Central memory CD8-positive, alpha-beta T cell (primary cell): ENCODE measurements around the gene MAD1L1.
A peak's percentile ranks its signal among the peaks of the same experiment; 100 is the strongest.

ENCODE experiments used
- ATAC-seq: fragments of 150-1000 bp; cut with Tn5 transposase; replicated peaks from 2 replicates; pipeline ENCODE4 v1.10.0; 2022; ENCODE audit warnings: mild to moderate bottlenecking, moderate FRiP score, moderate number of reproducible peaks; ENCODE audit not compliant: poor library complexity, severe bottlenecking; ENCODE audit errors: extremely low read depth
- DNase-seq, 2 donors: peaks; one replicate each; pipeline ENCODE4 v3.0.0; 2021; ENCODE audit warnings: low spot score in 2 of 2
- H3K27ac Mint-ChIP-seq: one replicate; pipeline ENCODE4 v1.8.0; 2022; ENCODE audit warnings: low read depth, mild to moderate bottlenecking, moderate library complexity, mixed read lengths
- H3K27me3 Mint-ChIP-seq: one replicate; pipeline ENCODE4 v1.8.0; 2022; ENCODE audit warnings: mixed read lengths
- H3K36me3 Mint-ChIP-seq: one replicate; pipeline ENCODE4 v1.8.0; 2022; ENCODE audit warnings: mild to moderate bottlenecking, moderate library complexity, mixed read lengths; ENCODE audit not compliant: insufficient read depth
- H3K4me1 Mint-ChIP-seq: one replicate; pipeline ENCODE4 v1.8.0; 2022; ENCODE audit warnings: mixed read lengths
- H3K4me3 Mint-ChIP-seq: one replicate; pipeline ENCODE4 v1.8.0; 2022; ENCODE audit warnings: mild to moderate bottlenecking, moderate library complexity, mixed read lengths
- H3K9me3 Mint-ChIP-seq: one replicate; pipeline ENCODE4 v1.8.0; 2022; ENCODE audit warnings: mixed read lengths

Gene MAD1L1

DNA sequence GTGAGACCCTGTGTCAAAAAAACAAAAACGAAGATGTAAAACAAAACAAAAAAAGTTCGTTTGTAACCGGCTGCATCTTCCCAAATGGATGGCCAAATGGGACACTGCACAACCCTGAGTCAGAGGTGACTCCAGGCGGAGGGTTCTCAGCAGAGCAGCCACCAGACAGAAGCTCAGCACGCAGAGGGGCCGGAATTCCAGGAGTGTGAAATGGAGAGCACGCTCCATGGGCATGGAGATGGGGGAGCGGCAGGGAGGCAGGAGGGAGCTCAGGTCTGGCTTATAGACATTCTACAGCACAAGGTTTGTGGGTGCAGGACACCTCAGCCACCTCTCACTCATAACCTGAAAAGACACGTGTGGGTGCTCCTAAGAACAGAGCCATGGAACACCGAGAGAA lies 227.0 kb downstream of the MAD1L1 start:
- peaks cover 4% of the 10 kb centered on the region for H3K36me3 Mint-ChIP-seq
- no peaks in the 10 kb centered on the region for H3K9me3 Mint-ChIP-seq
- peaks cover 19% of the 10 kb centered on the region for H3K4me1 Mint-ChIP-seq
- H3K27me3 Mint-ChIP-seq, result no peaks in the 10 kb centered on the region
- DNase-seq, result no peak
- no peak for ATAC-seq
- no peak overlapping the region for H3K4me3 Mint-ChIP-seq
- H3K27ac Mint-ChIP-seq, result peak overlapping the region; percentile 70

DNA sequence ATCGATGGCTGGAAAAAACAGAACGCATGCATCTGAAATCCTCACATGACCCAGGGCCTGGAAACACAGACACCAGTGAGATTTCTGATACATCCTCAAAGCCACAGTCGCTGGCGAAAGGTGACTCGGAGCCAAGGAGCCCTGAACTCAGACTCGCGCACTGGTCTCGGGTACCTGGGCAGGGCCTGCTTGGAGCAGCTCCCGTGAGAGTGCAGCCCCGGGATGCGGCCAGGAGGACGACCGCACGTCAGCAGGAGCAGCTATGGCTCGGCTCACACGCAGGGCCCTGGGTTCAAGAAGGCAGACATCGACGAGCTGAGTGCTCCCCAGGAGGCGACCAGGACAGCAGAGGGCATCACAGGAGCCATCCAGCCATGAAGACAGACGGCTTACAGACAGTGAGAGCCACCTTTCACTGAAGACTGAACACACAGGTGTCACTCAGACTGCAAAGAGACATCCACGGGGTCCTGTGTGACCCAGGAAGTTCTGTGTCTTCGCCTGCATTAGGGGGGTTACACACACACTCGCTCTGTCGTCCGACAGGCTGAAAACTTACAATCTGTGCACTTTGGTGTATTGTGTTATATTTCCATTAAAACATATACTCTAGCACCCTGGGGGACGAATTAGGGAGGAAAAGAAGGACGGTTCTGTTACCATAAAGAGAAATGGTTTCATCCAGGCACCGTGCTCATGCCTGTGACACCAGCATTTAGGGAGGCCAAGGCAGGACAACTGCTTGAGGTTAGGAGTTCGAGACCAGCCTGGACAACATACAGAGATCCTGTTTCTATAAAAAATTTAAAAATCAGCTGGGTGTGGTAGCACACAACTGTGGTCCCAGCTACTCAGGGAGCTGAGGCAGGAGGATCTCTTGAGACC lies 227.7 kb downstream of the MAD1L1 start:
- H3K27me3 Mint-ChIP-seq, result no peaks in the 10 kb centered on the region
- H3K4me1 Mint-ChIP-seq, result peaks cover 26% of the 10 kb centered on the region
- peak overlapping the region; percentile 70 for H3K27ac Mint-ChIP-seq
- DNase-seq (no peak), ATAC-seq (no peak)
- H3K9me3 Mint-ChIP-seq, result no peaks in the 10 kb centered on the region
- H3K4me3 Mint-ChIP-seq, result no peak overlapping the region
- peaks cover 4% of the 10 kb centered on the region for H3K36me3 Mint-ChIP-seq

DNA sequence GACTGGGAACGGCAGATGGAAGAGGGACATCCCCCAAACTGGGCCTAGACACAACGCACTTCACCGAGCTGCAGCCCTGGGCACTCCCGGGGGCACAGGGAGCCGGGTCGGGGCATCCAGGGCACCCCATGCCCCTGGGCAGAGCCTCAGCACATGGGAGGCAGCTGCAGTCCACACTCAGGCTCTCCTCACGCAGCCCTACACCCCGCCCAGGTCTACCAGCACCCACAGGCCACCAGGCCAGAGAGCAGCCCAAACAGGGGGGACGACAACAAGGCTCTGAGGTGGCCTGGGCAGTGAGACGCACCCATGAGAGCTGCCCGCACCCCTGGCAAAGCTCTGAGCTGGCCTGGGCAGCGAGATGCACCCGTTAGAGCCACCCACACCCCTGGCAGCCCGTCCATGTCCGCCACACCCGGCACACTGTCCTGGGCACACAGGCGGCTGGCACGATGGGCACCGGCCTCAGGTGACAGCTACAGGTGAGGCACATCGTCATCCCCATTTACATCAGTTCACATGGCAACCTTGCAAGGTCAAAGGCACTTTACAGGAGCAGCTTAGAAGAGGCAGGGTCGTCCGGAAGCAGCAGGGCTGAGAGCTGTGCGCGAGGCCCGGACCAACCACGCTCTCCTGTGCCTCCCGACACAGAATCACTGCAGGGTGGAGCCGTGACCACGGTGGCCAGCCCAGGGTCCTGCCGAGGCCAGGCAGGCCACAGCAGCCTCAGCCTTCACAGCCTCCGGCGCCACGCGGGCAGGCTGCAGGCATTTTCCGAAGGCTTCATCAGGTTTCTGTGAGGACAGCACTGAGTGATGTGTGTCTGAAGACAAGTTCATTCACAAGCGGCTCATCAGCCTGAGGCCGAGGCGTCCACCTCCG lies 228.6 kb downstream of the MAD1L1 start:
- DNase-seq (no peak), ATAC-seq (no peak)
- Mint-ChIP-seq H3K36me3 (peaks cover 4% of the 10 kb centered on the region), H3K27me3 (no peaks in the 10 kb centered on the region), H3K4me1 (peaks cover 35% of the 10 kb centered on the region), H3K9me3 (no peaks in the 10 kb centered on the region), H3K27ac (no peak overlapping the region), H3K4me3 (no peak overlapping the region)

DNA sequence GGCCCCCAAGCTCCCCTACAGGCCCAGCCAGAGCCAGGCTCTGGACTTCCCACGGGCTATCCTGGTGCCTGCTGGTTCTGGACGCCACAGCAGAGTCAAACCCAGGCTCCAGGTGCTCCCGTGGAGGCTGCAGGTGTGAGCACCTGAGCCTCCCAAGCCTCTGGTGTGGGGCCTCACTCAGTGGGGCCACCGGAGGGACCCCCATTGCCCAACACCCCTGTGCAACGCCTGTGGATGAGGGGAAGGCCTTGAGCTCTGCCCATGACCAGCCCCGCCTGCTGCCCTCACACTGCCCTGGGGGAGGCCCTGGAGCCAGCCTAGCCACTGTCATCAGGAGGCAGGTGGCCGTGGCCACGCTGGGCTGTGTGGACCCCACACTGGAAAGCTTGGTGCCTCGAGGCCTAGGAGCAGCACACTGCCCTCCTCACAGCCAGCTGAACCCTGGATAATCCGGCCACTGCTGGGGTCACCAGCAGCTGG lies 229.3 kb downstream of the MAD1L1 start:
- Mint-ChIP-seq H3K27me3 (no peaks in the 10 kb centered on the region), H3K4me1 (peaks cover 40% of the 10 kb centered on the region), H3K4me3 (no peak overlapping the region), H3K27ac (no peak overlapping the region), H3K9me3 (no peaks in the 10 kb centered on the region), H3K36me3 (peaks cover 4% of the 10 kb centered on the region)
- no peak for DNase-seq
- ATAC-seq, result no peak

DNA sequence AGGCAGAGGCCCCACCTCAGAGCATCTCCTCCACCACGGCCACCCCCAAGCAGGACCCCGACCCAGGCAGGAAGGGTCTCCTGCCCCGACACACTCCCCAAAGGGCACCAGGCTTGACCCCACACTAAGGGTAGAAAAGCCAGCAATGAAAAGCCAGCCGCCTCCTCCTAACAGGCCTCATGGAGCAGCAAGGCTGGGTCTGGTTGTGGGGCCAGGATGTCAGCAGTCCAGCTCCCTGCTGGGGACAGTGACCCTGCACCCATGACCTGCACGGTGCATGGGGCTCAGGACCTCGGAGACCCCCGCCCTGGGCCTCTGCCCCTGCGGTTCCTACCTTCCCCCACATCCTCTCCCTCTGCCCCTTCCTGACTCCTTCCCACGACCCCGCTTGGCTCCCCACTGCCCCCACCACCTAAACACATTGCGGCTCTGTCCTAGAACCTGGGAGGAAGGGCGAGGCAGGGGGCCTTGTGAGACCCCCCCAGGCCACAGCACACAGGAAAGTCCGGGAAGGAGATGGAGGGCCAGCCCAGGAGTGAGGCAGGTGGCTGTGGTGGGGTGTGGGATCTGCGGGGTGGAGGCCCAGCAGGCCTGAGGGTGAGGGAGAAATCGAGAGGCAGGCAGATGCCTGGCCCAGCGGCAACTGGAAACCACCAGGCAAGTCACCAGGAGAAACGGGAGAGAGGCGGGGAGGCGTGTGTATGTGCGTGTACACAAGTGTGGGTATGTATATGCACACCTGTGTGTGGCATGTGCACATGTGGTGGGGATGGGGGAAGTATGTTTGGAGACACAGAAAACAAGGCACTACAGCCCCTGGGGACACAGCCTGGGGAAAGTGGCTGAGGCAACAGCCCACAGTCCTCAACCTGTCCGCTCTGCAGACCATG lies 229.9 kb downstream of the MAD1L1 start:
- Mint-ChIP-seq H3K27ac (no peak overlapping the region), H3K27me3 (no peaks in the 10 kb centered on the region), H3K4me1 (peaks cover 40% of the 10 kb centered on the region), H3K4me3 (no peak overlapping the region), H3K9me3 (no peaks in the 10 kb centered on the region), H3K36me3 (peaks cover 4% of the 10 kb centered on the region)
- ATAC-seq (no peak), DNase-seq (no peak)

DNA sequence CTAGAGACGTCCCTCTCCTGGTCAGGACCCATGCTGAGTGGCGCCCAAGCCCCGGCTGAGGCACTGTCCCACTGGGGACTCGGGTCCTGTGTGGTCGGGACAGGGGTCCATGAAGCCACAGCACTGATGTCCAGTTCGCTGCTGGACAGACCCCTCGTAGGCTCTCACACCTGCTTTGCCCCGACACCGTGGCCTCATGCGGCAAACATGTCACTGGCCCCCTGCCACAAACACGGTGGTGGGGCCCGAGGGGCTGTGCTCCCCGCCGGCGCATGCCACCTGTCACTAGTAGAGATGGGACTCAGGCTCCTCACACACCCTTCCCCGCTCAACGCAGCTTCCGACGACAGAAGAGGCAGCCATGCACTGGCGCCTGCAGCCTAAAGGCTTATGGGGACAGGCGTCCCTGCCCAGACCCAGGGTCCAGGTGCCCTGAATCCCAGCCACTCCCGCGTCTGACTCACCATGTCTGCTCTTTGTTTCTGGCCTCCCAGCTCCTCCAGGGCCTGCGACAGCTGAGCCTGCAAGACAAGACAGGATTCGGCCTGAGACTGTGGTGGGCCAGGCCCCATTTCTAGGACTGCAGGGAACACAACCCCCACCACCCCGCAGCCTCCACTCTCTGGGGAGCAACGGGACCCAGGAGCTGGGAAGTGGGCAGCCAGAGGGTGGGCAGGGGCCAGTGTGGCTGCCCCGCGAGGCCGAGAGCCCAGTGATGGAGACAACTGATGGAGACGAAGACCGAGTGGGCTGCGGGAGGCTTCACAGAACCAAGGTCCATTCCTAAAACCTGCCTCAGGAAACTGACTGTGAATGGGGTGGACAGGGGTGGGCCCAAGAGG lies 230.9 kb downstream of the MAD1L1 start:
- Mint-ChIP-seq H3K4me1 (peaks cover 38% of the 10 kb centered on the region), H3K27ac (no peak overlapping the region), H3K36me3 (peaks cover 4% of the 10 kb centered on the region), H3K9me3 (no peaks in the 10 kb centered on the region), H3K27me3 (no peaks in the 10 kb centered on the region), H3K4me3 (no peak overlapping the region)
- DNase-seq (no peak), ATAC-seq (no peak)

DNA sequence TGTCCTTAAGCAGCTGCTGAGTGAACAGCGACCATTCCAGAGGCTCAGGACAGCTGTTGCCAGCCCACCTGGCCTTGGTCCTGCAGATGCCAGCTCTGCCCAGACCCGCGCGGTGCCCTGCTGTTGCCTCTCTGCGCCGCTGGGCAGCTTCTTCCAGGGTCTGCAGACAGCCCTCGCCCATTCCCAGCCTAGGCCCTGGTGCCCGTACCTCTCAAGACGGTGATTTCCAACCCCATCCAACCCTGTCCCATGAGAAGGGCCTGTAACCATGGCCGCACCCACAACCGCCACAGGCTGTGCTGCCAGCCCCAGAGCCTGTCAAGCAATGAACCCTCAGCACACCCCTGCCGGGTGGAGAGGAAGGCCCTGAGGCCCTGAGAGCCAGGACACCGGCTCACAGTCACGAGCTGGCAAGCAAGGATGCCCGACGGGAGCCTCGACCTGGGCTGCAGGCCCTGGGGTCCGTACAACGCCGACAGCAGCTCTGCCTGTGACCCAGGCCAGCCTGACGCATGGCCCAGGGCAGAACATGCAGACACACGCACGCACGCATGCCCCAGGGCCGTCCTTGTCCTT lies 231.9 kb downstream of the MAD1L1 start:
- DNase-seq (no peak), ATAC-seq (no peak)
- Mint-ChIP-seq H3K27me3 (no peaks in the 10 kb centered on the region), H3K4me3 (no peak overlapping the region), H3K27ac (peak overlapping the region; percentile 44), H3K9me3 (no peaks in the 10 kb centered on the region), H3K4me1 (peaks cover 28% of the 10 kb centered on the region), H3K36me3 (peaks cover 2% of the 10 kb centered on the region)

DNA sequence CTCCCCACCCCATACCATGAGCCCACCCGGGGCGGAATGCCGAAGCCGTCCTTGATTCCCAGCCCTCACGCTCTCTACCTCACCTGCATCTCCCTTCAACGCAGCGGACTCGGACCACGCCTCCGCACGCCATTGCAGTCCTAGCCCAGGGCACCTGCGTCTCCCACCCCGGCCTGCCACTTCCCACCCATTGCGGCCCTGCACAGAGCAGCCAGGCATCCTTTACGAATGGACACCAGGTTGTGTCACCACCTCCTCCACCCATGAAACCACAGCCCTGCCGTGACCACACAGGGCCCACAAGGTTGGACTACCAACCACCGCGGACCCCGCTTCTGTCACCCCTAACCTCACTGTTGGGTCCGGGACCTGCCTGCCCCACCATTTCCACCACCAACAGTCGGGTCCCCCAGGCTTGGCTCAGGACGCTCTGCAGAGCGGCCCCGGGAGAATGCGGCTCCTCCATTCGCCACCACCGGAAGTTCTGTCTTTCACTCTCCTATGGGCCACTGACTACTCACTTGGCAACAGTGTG lies 232.5 kb downstream of the MAD1L1 start:
- no peak for DNase-seq
- Mint-ChIP-seq H3K27ac (peak overlapping the region; percentile 82), H3K4me1 (peaks cover 22% of the 10 kb centered on the region), H3K36me3 (peaks cover 2% of the 10 kb centered on the region), H3K4me3 (no peak overlapping the region), H3K27me3 (no peaks in the 10 kb centered on the region), H3K9me3 (no peaks in the 10 kb centered on the region)
- ATAC-seq, result no peak

DNA sequence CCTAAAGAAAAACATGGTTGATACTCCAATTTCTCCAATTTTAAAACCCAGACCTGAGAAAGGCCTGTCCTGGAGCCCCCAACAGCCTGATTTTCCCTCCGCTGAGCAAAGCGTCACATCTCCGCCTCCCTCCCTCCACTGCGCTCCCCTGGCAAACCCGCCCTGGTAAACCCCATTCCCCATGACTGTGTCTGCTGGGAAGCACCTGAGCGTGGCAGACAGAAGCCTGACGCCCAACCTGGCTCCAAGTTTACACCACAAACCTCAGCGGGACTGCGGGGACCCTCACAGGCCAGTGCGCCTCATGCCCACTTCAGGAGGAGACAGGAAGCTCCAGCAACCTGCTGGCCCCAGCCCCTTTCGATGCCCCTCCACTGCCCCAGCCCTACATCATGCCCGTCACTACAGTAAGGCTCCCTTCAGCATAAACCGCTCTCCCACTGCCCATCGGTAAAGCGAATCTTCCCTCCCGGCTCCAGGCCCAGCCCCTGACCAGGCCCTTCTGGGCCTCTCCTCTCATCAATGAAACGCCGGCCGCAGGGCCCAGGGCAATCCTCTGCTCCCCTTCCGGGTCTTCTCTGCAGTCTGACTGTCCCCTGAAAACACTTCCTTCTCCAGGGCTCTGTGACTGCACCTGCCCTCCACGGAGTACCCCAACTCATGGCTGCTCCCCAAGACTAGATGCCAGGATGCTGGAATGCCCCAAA lies 233.3 kb downstream of the MAD1L1 start:
- Mint-ChIP-seq H3K36me3 (peaks cover 2% of the 10 kb centered on the region), H3K4me1 (peaks cover 21% of the 10 kb centered on the region), H3K9me3 (no peaks in the 10 kb centered on the region), H3K27me3 (no peaks in the 10 kb centered on the region), H3K27ac (peak overlapping the region; percentile 82), H3K4me3 (no peak overlapping the region)
- ATAC-seq (no peak), DNase-seq (no peak)

DNA sequence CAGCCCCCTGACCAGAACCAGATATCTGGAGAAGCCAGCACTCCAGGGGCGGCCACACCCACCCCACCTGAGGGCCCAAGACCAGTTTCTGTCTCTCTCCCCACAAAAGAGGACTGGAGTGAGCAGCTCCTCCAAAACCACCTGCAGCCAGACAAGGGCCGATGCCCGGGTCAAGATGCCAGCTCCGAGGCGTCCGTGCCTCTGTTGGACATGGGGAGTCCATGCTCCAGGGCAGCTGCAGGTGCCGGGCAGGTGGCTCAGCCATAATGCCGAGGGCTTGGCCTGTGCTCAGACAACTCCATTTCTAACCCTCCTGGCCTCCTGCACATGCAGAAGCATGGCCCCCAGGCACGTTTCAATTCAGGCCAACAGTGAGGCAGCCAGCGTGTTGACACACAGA lies 234.6 kb downstream of the MAD1L1 start:
- ATAC-seq (no peak), DNase-seq (no peak)
- Mint-ChIP-seq H3K4me1 (peaks cover 21% of the 10 kb centered on the region), H3K4me3 (no peak overlapping the region), H3K36me3 (peaks cover 2% of the 10 kb centered on the region), H3K27me3 (no peaks in the 10 kb centered on the region), H3K9me3 (no peaks in the 10 kb centered on the region), H3K27ac (no peak overlapping the region)
